K562 (cell line): Measurements from ENCODE around the gene TENM4.

Experiments
- BACH1 ChIP-seq: fragments of 200-800 bp; sonication (Bioruptor generic); IDR thresholded peaks from 2 replicates; pipeline ENCODE4 v1.6.1; 2016; ENCODE audit warnings: missing genetic modification characterization, missing compliant biosample characterization
- EGR1 ChIP-seq: fragments of 450-650 bp; conservative IDR thresholded peaks from 2 replicates; pipeline ENCODE4 v1.6.1; 2017; ENCODE audit warnings: mild to moderate bottlenecking
- EZH2 ChIP-seq: IDR thresholded peaks from 2 replicates; pipeline ENCODE4 v1.6.1; 2012; ENCODE audit warnings: low read depth, mild to moderate bottlenecking, inconsistent platforms, low read length, borderline replicate concordance
- FOSL1 ChIP-seq: fragments of 200-800 bp; sonication (Bioruptor generic); conservative IDR thresholded peaks from 2 replicates; pipeline ENCODE4 v1.6.1; 2016; ENCODE audit warnings: missing genetic modification characterization, missing compliant biosample characterization
- HLTF ChIP-seq: fragments of 450-650 bp; IDR thresholded peaks from 2 replicates; pipeline ENCODE4 v1.6.1; 2016
- HNRNPUL1 ChIP-seq: fragments of 200-400 bp; formaldehyde crosslinking; IDR thresholded peaks from 2 replicates; pipeline ENCODE4 v1.6.1; 2017; ENCODE audit warnings: low read length
- NR2C2 ChIP-seq, 2 experiments: fragments of 200-800 bp in 1 of 2; sonication (Bioruptor generic) in 1 of 2; sonication (generic) in 1 of 2; formaldehyde crosslinking in 1 of 2; IDR thresholded peaks; 2 replicates each; pipeline versions ENCODE4 v1.6.1 to v1.8.0; 2016 to 2022; ENCODE audit warnings: mild to moderate bottlenecking in 1 of 2, missing compliant biosample characterization in 1 of 2, missing genetic modification characterization in 1 of 2, missing genetic modification reagents in 1 of 2
- POLR2A ChIP-seq: fragments of 450-650 bp; conservative IDR thresholded peaks from 2 replicates; pipeline ENCODE4 v1.6.1; 2016
- RFX5 ChIP-seq: IDR thresholded peaks from 2 replicates; pipeline ENCODE4 v1.6.1; 2011; ENCODE audit warnings: low read depth, mild to moderate bottlenecking, improper control_type of control experiment, low read length
- SP1 ChIP-seq: sonication (generic); formaldehyde crosslinking; IDR thresholded peaks from 2 replicates; pipeline ENCODE4 v1.8.1; 2022; ENCODE audit warnings: mild to moderate bottlenecking, missing genetic modification reagents
- TF ChIP-seq, protein P1 (sequence below), 3 experiments: IDR thresholded peaks in 2 of 3; conservative IDR thresholded peaks in 1 of 3; 2 replicates each; pipeline ENCODE4 v1.5.1; 2011 to 2012; ENCODE audit warnings: low read length in 3 of 3, mild to moderate bottlenecking in 3 of 3, control low read depth in 2 of 3, improper control_type of control experiment in 1 of 3, inconsistent platforms in 1 of 3, low read depth in 1 of 3, mixed read lengths in 1 of 3, moderate library complexity in 1 of 3; ENCODE audit not compliant: insufficient read depth in 2 of 3
- TF ChIP-seq, protein P2 (sequence below): sonication (generic); formaldehyde crosslinking; IDR thresholded peaks from 2 replicates; pipeline ENCODE4 v1.8.1; 2022; ENCODE audit warnings: missing genetic modification reagents

DNA sequence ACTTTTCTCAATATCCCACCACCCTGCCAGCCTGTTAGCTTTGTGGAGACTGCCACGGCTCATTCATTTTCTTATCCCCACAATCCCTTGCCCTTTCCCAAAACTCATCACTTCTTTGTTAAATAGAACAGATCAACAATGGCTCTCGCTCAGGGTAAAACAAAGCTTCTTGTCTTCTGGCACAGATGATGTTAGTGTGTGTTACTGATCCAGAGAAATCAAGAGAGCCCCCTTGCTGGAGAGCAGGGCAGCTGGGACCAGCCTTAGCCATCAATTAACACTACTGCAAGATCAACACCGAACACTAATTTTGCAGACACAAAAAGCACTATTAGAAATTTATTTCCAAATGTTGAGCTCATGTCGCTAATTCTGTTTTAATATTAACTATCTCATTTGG is 420.9 kb downstream of the TENM4 start:
- no peak for TF ChIP-seq HLTF
- TF ChIP-seq EGR1: no peak
- no peak for TF ChIP-seq POLR2A
- no peak for TF ChIP-seq HNRNPUL1
- no peak for TF ChIP-seq NR2C2 (CRISPR knock-in tag; IDR thresholded peaks at IDR 0.05)
- TF ChIP-seq NR2C2 (tag; IDR thresholded peaks at IDR 0.05): no peak
- no peak for TF ChIP-seq RFX5
- no peak for TF ChIP-seq BACH1
- TF ChIP-seq, protein P1, sequence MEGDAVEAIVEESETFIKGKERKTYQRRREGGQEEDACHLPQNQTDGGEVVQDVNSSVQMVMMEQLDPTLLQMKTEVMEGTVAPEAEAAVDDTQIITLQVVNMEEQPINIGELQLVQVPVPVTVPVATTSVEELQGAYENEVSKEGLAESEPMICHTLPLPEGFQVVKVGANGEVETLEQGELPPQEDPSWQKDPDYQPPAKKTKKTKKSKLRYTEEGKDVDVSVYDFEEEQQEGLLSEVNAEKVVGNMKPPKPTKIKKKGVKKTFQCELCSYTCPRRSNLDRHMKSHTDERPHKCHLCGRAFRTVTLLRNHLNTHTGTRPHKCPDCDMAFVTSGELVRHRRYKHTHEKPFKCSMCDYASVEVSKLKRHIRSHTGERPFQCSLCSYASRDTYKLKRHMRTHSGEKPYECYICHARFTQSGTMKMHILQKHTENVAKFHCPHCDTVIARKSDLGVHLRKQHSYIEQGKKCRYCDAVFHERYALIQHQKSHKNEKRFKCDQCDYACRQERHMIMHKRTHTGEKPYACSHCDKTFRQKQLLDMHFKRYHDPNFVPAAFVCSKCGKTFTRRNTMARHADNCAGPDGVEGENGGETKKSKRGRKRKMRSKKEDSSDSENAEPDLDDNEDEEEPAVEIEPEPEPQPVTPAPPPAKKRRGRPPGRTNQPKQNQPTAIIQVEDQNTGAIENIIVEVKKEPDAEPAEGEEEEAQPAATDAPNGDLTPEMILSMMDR (IDR thresholded peaks at IDR 0.05 in 2 of 3, conservative IDR thresholded peaks at IDR 0.05 in 1 of 3; ENCODE audit: insufficient read depth in 2 of 3, low read depth in 1 of 3, low read length in 3 of 3): no peak
- TF ChIP-seq, protein P2, sequence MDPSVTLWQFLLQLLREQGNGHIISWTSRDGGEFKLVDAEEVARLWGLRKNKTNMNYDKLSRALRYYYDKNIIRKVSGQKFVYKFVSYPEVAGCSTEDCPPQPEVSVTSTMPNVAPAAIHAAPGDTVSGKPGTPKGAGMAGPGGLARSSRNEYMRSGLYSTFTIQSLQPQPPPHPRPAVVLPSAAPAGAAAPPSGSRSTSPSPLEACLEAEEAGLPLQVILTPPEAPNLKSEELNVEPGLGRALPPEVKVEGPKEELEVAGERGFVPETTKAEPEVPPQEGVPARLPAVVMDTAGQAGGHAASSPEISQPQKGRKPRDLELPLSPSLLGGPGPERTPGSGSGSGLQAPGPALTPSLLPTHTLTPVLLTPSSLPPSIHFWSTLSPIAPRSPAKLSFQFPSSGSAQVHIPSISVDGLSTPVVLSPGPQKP (CRISPR knock-in tag): no peak
- TF ChIP-seq FOSL1: no peak
- no peak for TF ChIP-seq EZH2
- no peak for TF ChIP-seq SP1 (CRISPR knock-in tag)
